ENCODE measurements around the gene ZNF19. TPM values are rescaled to one million over a fixed set of nuclear protein-coding genes. Genes with fewer than 3 reads are reported as not detected.

ZNF19 gene
- total and polyA plus RNA-seq, 2 experiments from 2014 or later, result 3.7 to 4.1 TPM

- H2AFZ ChIP-seq, result no peak overlapping the region
- no peaks in the 10 kb centered on the region for H3K36me3 ChIP-seq (replicated peaks; ENCODE audit: insufficient read depth, low read depth)
- peaks cover 5% of the 10 kb centered on the region for H3K79me2 ChIP-seq
- peak; percentile 65 for DNase-seq (ENCODE audit: low spot score)
- H4K20me1 ChIP-seq (ENCODE audit: insufficient read depth, poor library complexity, severe bottlenecking), result no peaks in the 10 kb centered on the region
- peak; percentile 53 for TF ChIP-seq CTCF (IDR thresholded peaks at IDR 0.05; ENCODE audit: poor library complexity)
- TF ChIP-seq EZH2 (IDR thresholded peaks at IDR 0.05; ENCODE audit: borderline replicate concordance), result no peak
- no peak overlapping the region for H3K27ac ChIP-seq
- no peaks in the 10 kb centered on the region for H3K9me3 ChIP-seq (ENCODE audit: low read depth)
- WGBS (ENCODE audit: low lambda C conversion rate, missing lambda C conversion rate), result 20% methylated on average over 3 of the region's 3 CpGs
- H3K4me1 ChIP-seq (ENCODE audit: insufficient read depth), result no peaks in the 10 kb centered on the region
- no peak overlapping the region for H3K4me2 ChIP-seq
- no peaks in the 10 kb centered on the region for H3K27me3 ChIP-seq
- H3K4me3 ChIP-seq, result no peak overlapping the region
- no peaks in the 10 kb centered on the region for H3K9me2 ChIP-seq (replicated peaks; ENCODE audit: insufficient read depth)
Measured at GRCh38 chr16:71479420-71479819, 9.7 kb downstream of the ZNF19 start.

GRCh38 chr16:71476457-71477124, 12.5 kb downstream of the ZNF19 start:
- no peaks in the 10 kb centered on the region for H3K9me3 ChIP-seq (ENCODE audit: low read depth)
- TF ChIP-seq EZH2 (IDR thresholded peaks at IDR 0.05; ENCODE audit: borderline replicate concordance) (no peak), CTCF (IDR thresholded peaks at IDR 0.05; ENCODE audit: poor library complexity) (no peak), EZH2phosphoT487 (IDR thresholded peaks at IDR 0.05; ENCODE audit: low read depth, severe bottlenecking, unreplicated experiment) (no peak)
- H3K27ac ChIP-seq, result no peak overlapping the region
- 96% methylated on average over 4 of the region's 4 CpGs for WGBS (ENCODE audit: low lambda C conversion rate, missing lambda C conversion rate)
- no peaks in the 10 kb centered on the region for H3K79me2 ChIP-seq
- no peak overlapping the region for H2AFZ ChIP-seq
- no peak overlapping the region for H3K4me3 ChIP-seq
- H3K36me3 ChIP-seq (replicated peaks; ENCODE audit: insufficient read depth, low read depth), result no peaks in the 10 kb centered on the region
- no peaks in the 10 kb centered on the region for H3K27me3 ChIP-seq
- H3K4me2 ChIP-seq, result no peak overlapping the region
- H3K9me2 ChIP-seq (replicated peaks; ENCODE audit: insufficient read depth), result no peaks in the 10 kb centered on the region
- no peaks in the 10 kb centered on the region for H3K4me1 ChIP-seq (ENCODE audit: insufficient read depth)
- DNase-seq (ENCODE audit: low spot score), result no peak
- H4K20me1 ChIP-seq (ENCODE audit: insufficient read depth, poor library complexity, severe bottlenecking), result no peaks in the 10 kb centered on the region

- H3K4me1 ChIP-seq (ENCODE audit: insufficient read depth), result no peaks in the 10 kb centered on the region
- TF ChIP-seq CTCF (IDR thresholded peaks at IDR 0.05; ENCODE audit: poor library complexity), result no peak
- TF ChIP-seq EZH2phosphoT487 (IDR thresholded peaks at IDR 0.05; ENCODE audit: low read depth, severe bottlenecking, unreplicated experiment), result no peak
- TF ChIP-seq EZH2 (IDR thresholded peaks at IDR 0.05; ENCODE audit: borderline replicate concordance), result no peak
- H3K27ac ChIP-seq, result no peak overlapping the region
- H3K9me3 ChIP-seq (ENCODE audit: low read depth), result no peaks in the 10 kb centered on the region
- H3K79me2 ChIP-seq, result no peaks in the 10 kb centered on the region
- no peak overlapping the region for H3K4me3 ChIP-seq
- no peaks in the 10 kb centered on the region for H3K9me2 ChIP-seq (replicated peaks; ENCODE audit: insufficient read depth)
- no peak overlapping the region for H2AFZ ChIP-seq
- no peak for DNase-seq (ENCODE audit: low spot score)
- no peaks in the 10 kb centered on the region for H3K36me3 ChIP-seq (replicated peaks; ENCODE audit: insufficient read depth, low read depth)
- H3K27me3 ChIP-seq, result no peaks in the 10 kb centered on the region
- no peaks in the 10 kb centered on the region for H4K20me1 ChIP-seq (ENCODE audit: insufficient read depth, poor library complexity, severe bottlenecking)
- H3K4me2 ChIP-seq, result no peak overlapping the region
- WGBS (ENCODE audit: low lambda C conversion rate, missing lambda C conversion rate), result 90% methylated on average over 3 of the region's 3 CpGs
Measured at GRCh38 chr16:71474864-71475263, 14.3 kb downstream of the ZNF19 start.

All from hepatocyte (in vitro differentiated cells).